22Rv1 (cell line): ENCODE data around the gene BPIFB1.

Experiments used
- CTCF ChIP-seq: fragments of 450-650 bp; IDR thresholded peaks from 2 replicates; pipeline ENCODE4 v1.5.1; 2017; ENCODE audit warnings: mild to moderate bottlenecking
- ZFX ChIP-seq: fragments of 450-650 bp; IDR thresholded peaks from 2 replicates; pipeline ENCODE4 v1.6.1; 2017; ENCODE audit warnings: antibody characterized with exemption, borderline replicate concordance

- TF ChIP-seq CTCF (no peak), ZFX (no peak)
Observed at GRCh38 chr20:33280000-33280680, 2.9 kb upstream of the BPIFB1 start.
